NCI-H446 treated with DMSO at 0.1 percent for 48 hours (cell line): ENCODE measurements around the gene LRRC30.
"Not testable (repeated sequence)": the region's sequence is repeated elsewhere in the genome, so short reads cannot be mapped to it uniquely, and the experiment has no call there.

ENCODE experiments used
- DNase-seq: peaks from one replicate; lab custom pipeline; 2025; lab: John Stamatoyannopoulos, UW

LRRC30 gene

GRCh38 chr18:7230626-7231349, at the start of gene LRRC30:
Gene LRRC30 (plus strand): TSS chr18:7231089. CDS start chr18:7231139, 50 bp downstream.
- no peak for DNase-seq

GRCh38 chr18:7185701-7186100, 45.2 kb upstream of the LRRC30 start:
- no peak for DNase-seq

- no peak for DNase-seq
Measured at GRCh38 chr18:7190547-7191156, 40.2 kb upstream of the LRRC30 start.

- no peak for DNase-seq
Measured at GRCh38 chr18:7191736-7192135, 39.2 kb upstream of the LRRC30 start.

- no peak for DNase-seq
Measured at GRCh38 chr18:7195266-7195665, 35.6 kb upstream of the LRRC30 start.

- DNase-seq = no peak
Measured at GRCh38 chr18:7196421-7196820, 34.5 kb upstream of the LRRC30 start.

- no peak for DNase-seq
Measured at GRCh38 chr18:7197854-7198253, 33.0 kb upstream of the LRRC30 start.

GRCh38 chr18:7198326-7198725, 32.6 kb upstream of the LRRC30 start:
- no peak for DNase-seq

- DNase-seq = no peak
Measured at GRCh38 chr18:7201096-7201495, 29.8 kb upstream of the LRRC30 start.

GRCh38 chr18:7202169-7202568, 28.7 kb upstream of the LRRC30 start:
- no peak for DNase-seq

GRCh38 chr18:7203601-7204000, 27.3 kb upstream of the LRRC30 start:
- not testable (repeated sequence) for DNase-seq

- no peak for DNase-seq
Measured at GRCh38 chr18:7205346-7205745, 25.5 kb upstream of the LRRC30 start.

- DNase-seq = no peak
Measured at GRCh38 chr18:7206217-7206616, 24.7 kb upstream of the LRRC30 start.

- no peak for DNase-seq
Measured at GRCh38 chr18:7207366-7207915, 23.4 kb upstream of the LRRC30 start.

GRCh38 chr18:7221424-7222155, 9.3 kb upstream of the LRRC30 start:
- peak; percentile 19 for DNase-seq

GRCh38 chr18:7224198-7224597, 6.7 kb upstream of the LRRC30 start:
- no peak for DNase-seq

GRCh38 chr18:7232218-7232617, 1.3 kb downstream of the LRRC30 start:
- DNase-seq = no peak

GRCh38 chr18:7233134-7233810, 2.4 kb downstream of the LRRC30 start:
- no peak for DNase-seq

- no peak for DNase-seq
Measured at GRCh38 chr18:7234091-7234490, 3.2 kb downstream of the LRRC30 start.

- no peak for DNase-seq
Measured at GRCh38 chr18:7234956-7235355, 4.1 kb downstream of the LRRC30 start.

- DNase-seq = no peak
Measured at GRCh38 chr18:7236072-7236471, 5.2 kb downstream of the LRRC30 start.

- no peak for DNase-seq
Measured at GRCh38 chr18:7236933-7237332, 6.0 kb downstream of the LRRC30 start.
